ENCODE data around the gene DNAJC4.

GRCh38 chr11:64192434-64192833, 37.9 kb upstream of the DNAJC4 start:
- no peak for TF ChIP-seq GATA2 (IDR thresholded peaks at IDR 0.05; ENCODE audit: low read depth, low read length)
- TF ChIP-seq GATA3 (IDR thresholded peaks at IDR 0.05; ENCODE audit: low read depth, low read length) = no peak

Measured in SH-SY5Y (cell line).